H1 (cell line): ENCODE results near the gene DMRT1. TPM values are rescaled to one million over a fixed set of nuclear protein-coding genes. Genes with fewer than 3 reads are reported as not detected.

Experiments used
- CTCF ChIA-PET: fragments of 300-600 bp; sonication (Branson Sonifier 250); formaldehyde crosslinking; loops from one replicate; lab custom pipeline; 2021; ENCODE audit not compliant: partially characterized antibody; lab: Charles Lee
- POLR2A ChIA-PET: fragments of 300-600 bp; sonication (Branson Sonifier 250); formaldehyde crosslinking; loops from one replicate; lab custom pipeline; 2021; ENCODE audit warnings: inconsistent platforms; ENCODE audit not compliant: partially characterized antibody; lab: Charles Lee
- DNase-seq, 2 experiments: peaks; one replicate each; pipeline versions ENCODE4 v3.0.0 to v3.0.0-alpha.2; 2010 to 2022; ENCODE audit warnings: low spot score in 2 of 2, low read depth in 1 of 2, mixed read lengths in 1 of 2
- FAIRE-seq: peaks from 2 replicates; lab custom pipeline; 2011; peaks lifted over from hg19 to GRCh38; lab: Jason Lieb, UNC
- H2AFZ ChIP-seq: 2 replicates; pipeline ENCODE4 v1.8.1; 2012; ENCODE audit warnings: low read length, inconsistent platforms
- H2AK5ac ChIP-seq: 2 replicates; pipeline ENCODE4 v1.6.1; 2013; ENCODE audit warnings: low read depth, low read length
- H2BK120ac ChIP-seq: replicated peaks from 2 replicates; pipeline ENCODE3; 2013; ENCODE audit warnings: low read depth, low read length, inconsistent platforms
- H2BK12ac ChIP-seq: 2 replicates; pipeline ENCODE4 v1.6.1; 2013; ENCODE audit warnings: low read depth, low read length
- H2BK15ac ChIP-seq: 2 replicates; pipeline ENCODE4 v1.6.1; 2013; ENCODE audit warnings: low read length
- H2BK20ac ChIP-seq: 2 replicates; pipeline ENCODE4 v1.6.1; 2013; ENCODE audit warnings: low read length
- H2BK5ac ChIP-seq: 2 replicates; pipeline ENCODE4 v1.6.1; 2013; ENCODE audit warnings: low read depth, low read length
- H3K14ac ChIP-seq: 2 replicates; pipeline ENCODE4 v1.6.1; 2013; ENCODE audit warnings: inconsistent platforms; ENCODE audit not compliant: insufficient read length
- H3K18ac ChIP-seq: 2 replicates; pipeline ENCODE4 v1.6.1; 2013; ENCODE audit warnings: low read length; ENCODE audit errors: extremely low read depth
- H3K23ac ChIP-seq: 2 replicates; pipeline ENCODE4 v1.6.1; 2013; ENCODE audit warnings: inconsistent platforms; ENCODE audit not compliant: insufficient read length
- H3K23me2 ChIP-seq: 2 replicates; pipeline ENCODE4 v1.6.1; 2013; ENCODE audit warnings: low read depth, low read length
- H3K27ac ChIP-seq: 2 replicates; pipeline ENCODE4 v1.6.1; 2011; ENCODE audit warnings: low read depth, low read length, inconsistent platforms
- H3K27me3 ChIP-seq, 4 experiments: replicated peaks in 1 of 4; 1 replicate in 1 of 4; 2 replicates in 3 of 4; pipeline versions ENCODE4 v1.6.1 to v1.8.1; 2011 to 2013; ENCODE audit warnings: low read length in 3 of 4, mild to moderate bottlenecking in 3 of 4, inconsistent platforms in 2 of 4, mixed read lengths in 2 of 4, moderate library complexity in 1 of 4; ENCODE audit not compliant: control insufficient read depth in 3 of 4, insufficient read depth in 3 of 4; ENCODE audit errors: extremely low read depth in 1 of 4
- H3K36me3 ChIP-seq, 4 experiments: 2 replicates each; pipeline versions ENCODE4 v1.6.1 to v1.8.1; 2011 to 2013; ENCODE audit warnings: mild to moderate bottlenecking in 4 of 4, low read length in 3 of 4, moderate library complexity in 2 of 4, control low read depth in 1 of 4, inconsistent platforms in 1 of 4; ENCODE audit not compliant: insufficient read depth in 4 of 4, control insufficient read depth in 2 of 4
- H3K4ac ChIP-seq: replicated peaks from 2 replicates; pipeline ENCODE3; 2013; ENCODE audit warnings: low read length, low read depth, mixed read lengths, inconsistent platforms; ENCODE audit not compliant: insufficient read length
- H3K4me1 ChIP-seq, 4 experiments: replicated peaks in 1 of 4; 1 replicate in 1 of 4; 2 replicates in 3 of 4; pipeline versions ENCODE4 v1.6.1 to v1.8.1; 2011 to 2013; ENCODE audit warnings: low read length in 3 of 4, inconsistent platforms in 2 of 4, mixed read lengths in 1 of 4; ENCODE audit not compliant: insufficient read depth in 4 of 4, control insufficient read depth in 3 of 4
- H3K4me2 ChIP-seq, 2 experiments: 2 replicates each; pipeline versions ENCODE4 v1.6.1 to v1.8.1; 2011 to 2013; ENCODE audit warnings: low read depth in 2 of 2, low read length in 2 of 2, control low read depth in 1 of 2, inconsistent platforms in 1 of 2, mild to moderate bottlenecking in 1 of 2; ENCODE audit not compliant: insufficient read depth in 1 of 2
- H3K4me3 ChIP-seq, 4 experiments: fragments of 200-600, 300-600 bp in 1 of 4; sonication (generic), shearing (Covaris generic), sonication (Bioruptor Twin) in 1 of 4; 2 replicates each; pipeline versions ENCODE4 v1.5.1 to v1.8.1; 2011 to 2016; ENCODE audit warnings: low read length in 4 of 4, low read depth in 3 of 4, control low read depth in 2 of 4, inconsistent platforms in 2 of 4, mild to moderate bottlenecking in 2 of 4, mixed read lengths in 1 of 4, moderate library complexity in 1 of 4; ENCODE audit not compliant: insufficient read depth in 2 of 4; ENCODE audit errors: extremely low read depth in 1 of 4
- H3K56ac ChIP-seq: replicated peaks from 2 replicates; pipeline ENCODE3; 2013; ENCODE audit warnings: low read depth, mild to moderate bottlenecking, mixed read lengths, low read length, inconsistent platforms; ENCODE audit not compliant: insufficient read length
- H3K79me1 ChIP-seq: 2 replicates; pipeline ENCODE4 v1.6.1; 2013; ENCODE audit warnings: low read depth, low read length, control low read depth
- H3K79me2 ChIP-seq, 2 experiments: 2 replicates each; pipeline versions ENCODE4 v1.6.1 to v1.8.1; 2012 to 2013; ENCODE audit warnings: low read length in 2 of 2, mild to moderate bottlenecking in 2 of 2, inconsistent platforms in 1 of 2; ENCODE audit not compliant: insufficient read depth in 2 of 2, control insufficient read depth in 1 of 2
- H3K9ac ChIP-seq, 4 experiments: replicated peaks in 1 of 4; 1 replicate in 1 of 4; 2 replicates in 3 of 4; pipeline versions ENCODE4 v1.6.1 to v1.8.1; 2011 to 2013; ENCODE audit warnings: low read depth in 3 of 4, low read length in 3 of 4, control low read depth in 2 of 4, mild to moderate bottlenecking in 2 of 4, moderate library complexity in 2 of 4, inconsistent platforms in 1 of 4; ENCODE audit errors: extremely low read depth in 1 of 4
- H3K9me3 ChIP-seq, 2 experiments: 2 replicates each; pipeline versions ENCODE4 v1.6.1 to v1.8.1; 2012 to 2013; ENCODE audit warnings: mild to moderate bottlenecking in 2 of 2, moderate library complexity in 2 of 2, control low read depth in 1 of 2, inconsistent platforms in 1 of 2, low read depth in 1 of 2, low read length in 1 of 2, mixed read lengths in 1 of 2; ENCODE audit not compliant: insufficient read depth in 2 of 2
- H4K20me1 ChIP-seq, 2 experiments: replicated peaks in 1 of 2; 2 replicates each; pipeline versions ENCODE3 to v1.8.1; 2011 to 2013; ENCODE audit warnings: inconsistent platforms in 2 of 2, low read length in 2 of 2, mild to moderate bottlenecking in 1 of 2; ENCODE audit not compliant: insufficient read depth in 2 of 2, control insufficient read depth in 1 of 2
- H4K5ac ChIP-seq: 2 replicates; pipeline ENCODE4 v1.6.1; 2013; ENCODE audit warnings: low read length, low read depth, mixed read lengths, inconsistent platforms; ENCODE audit not compliant: insufficient read length
- H4K8ac ChIP-seq: 2 replicates; pipeline ENCODE4 v1.8.0; 2013; ENCODE audit warnings: mild to moderate bottlenecking, moderate library complexity, low read length, inconsistent platforms; ENCODE audit not compliant: insufficient read depth; ENCODE audit errors: extremely low read depth
- H4K91ac ChIP-seq: replicated peaks from 2 replicates; pipeline ENCODE3; 2013; ENCODE audit warnings: low read length, mixed read lengths, inconsistent platforms; ENCODE audit not compliant: insufficient read length
- NANOG ChIP-seq: IDR thresholded peaks from 2 replicates; pipeline ENCODE4 v1.6.1; 2011; ENCODE audit warnings: low read length, low read depth, mild to moderate bottlenecking, inconsistent platforms; ENCODE audit not compliant: insufficient read depth, poor library complexity, severe bottlenecking
- POLR2A ChIP-seq, 2 experiments: IDR thresholded peaks; 1 replicate in 1 of 2; 2 replicates in 1 of 2; pipeline ENCODE4 v1.6.1; 2011; ENCODE audit warnings: low read depth in 2 of 2, low read length in 2 of 2, mild to moderate bottlenecking in 2 of 2; ENCODE audit errors: control extremely low read depth in 1 of 2
- POU5F1 ChIP-seq: IDR thresholded peaks from 2 replicates; pipeline ENCODE4 v1.6.1; 2011; ENCODE audit warnings: low read depth, mild to moderate bottlenecking, low read length, moderate library complexity
- SP1 ChIP-seq: IDR thresholded peaks from 2 replicates; pipeline ENCODE4 v1.6.1; 2011; ENCODE audit warnings: low read depth, low read length
- WGBS, 2 experiments: shearing (Covaris generic) in 1 of 2; methylation state at CpG; one replicate each; pipeline versions ENCODE4 v1.1.6 to v1.1.7; 2013 to 2015; ENCODE audit warnings: low lambda C conversion rate in 2 of 2, mixed read lengths in 2 of 2, inconsistent platforms in 1 of 2, low coverage in 1 of 2, missing lambda C conversion rate in 1 of 2; ENCODE audit not compliant: insufficient replicate concordance in 2 of 2, insufficient coverage in 1 of 2, insufficient read length in 1 of 2; ENCODE audit errors: extremely low coverage in 1 of 2, missing lambda C conversion rate in 1 of 2; 5-methylcytosine and 5-hydroxymethylcytosine counted together
- polyA plus RNA-seq, 7 experiments: library from polyadenylated mRNA; depleted of rRNA in 3 of 7; stranded (reverse) in 5 of 7; unstranded in 2 of 7; fragments of >200 nt in 5 of 7; fragments of 200-250 nt in 2 of 7; gene quantifications; 1 replicate in 5 of 7; 2 replicates in 1 of 7; 4 replicates in 1 of 7; pipeline versions ENCODE4 v1.2.1 to v1.2.3, GENCODE V29; 2011 to 2013; ENCODE audit warnings: missing spikeins in 2 of 7, mixed read lengths in 2 of 7
- total RNA-seq: library from RNA; stranded (reverse); fragmentation: NEBNext Ultra II Directional; extraction: Animal tissue kit (Norgen Biotek cat#: 25700); gene quantifications from 2 replicates; pipeline ENCODE4 v1.2.1, GENCODE V29; 2021
- TF ChIP-seq, protein P1 (sequence below): IDR thresholded peaks from 2 replicates; pipeline ENCODE4 v1.6.1; 2012; ENCODE audit warnings: low read length, inconsistent platforms

DMRT1 gene
- total and polyA plus RNA-seq, 2 of the 8 experiments (the other 6 are each of a cell fraction or from before 2014, with no cell fraction given), result 0.15 TPM; not detected in 1

DNA sequence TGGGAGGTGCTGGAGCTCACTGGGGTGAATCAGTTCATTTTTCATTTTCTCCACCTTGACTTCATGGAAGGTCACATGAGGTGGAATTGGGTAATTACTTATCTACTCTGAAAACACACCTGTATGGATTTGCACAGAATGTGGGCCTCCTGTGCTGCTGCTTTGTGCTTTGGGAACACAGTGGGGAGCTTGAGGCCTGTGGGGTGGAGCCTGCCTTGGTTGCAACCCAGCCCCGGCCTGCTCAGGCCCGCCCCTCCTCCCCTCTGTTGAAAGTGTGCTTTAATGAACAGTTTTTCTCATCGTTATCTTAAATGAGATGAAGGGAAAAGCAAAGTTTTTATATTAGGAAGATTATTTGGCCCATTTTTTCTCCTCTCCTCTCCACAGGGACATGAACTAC lies 106.5 kb downstream of the DMRT1 start:
- Histone ChIP-seq H2AK5ac (no peak overlapping the region), H2BK15ac (no peak overlapping the region), H4K5ac (no peak overlapping the region), H4K8ac (no peak overlapping the region), H3K4me3 (no peak overlapping the region), H3K4me2 (no peak overlapping the region), H2BK20ac (no peak overlapping the region), H3K4ac (no peak overlapping the region), H3K56ac (no peak overlapping the region), H3K79me2 (no peaks in the 10 kb centered on the region), H3K27ac (no peak overlapping the region), H3K23ac (no peak overlapping the region), H3K9me3 (no peaks in the 10 kb centered on the region), H2AFZ (0 out of 2 replicates have a peak overlapping the region, but pooled peaks have one; percentile 64), H2BK12ac (no peak overlapping the region), H3K23me2 (no peaks in the 10 kb centered on the region), H3K79me1 (no peaks in the 10 kb centered on the region)
- POLR2A ChIA-PET, result no interaction called here
- CTCF ChIA-PET, result interaction anchor here (0.7 to 9.3 kb wide), 14 partner anchors 11 to 62 kb away, joined by 3 to 97 read pairs (median 4); no protein-coding TSS in a partner anchor
- FAIRE-seq, result no peak
- TF ChIP-seq POLR2A (IDR thresholded peaks at IDR 0.05; ENCODE audit: control extremely low read depth in 1 of 2, low read depth in 2 of 2, low read length in 2 of 2) (no peak), SP1 (no peak), NANOG (no peak), POU5F1 (no peak)
- TF ChIP-seq, protein P1, sequence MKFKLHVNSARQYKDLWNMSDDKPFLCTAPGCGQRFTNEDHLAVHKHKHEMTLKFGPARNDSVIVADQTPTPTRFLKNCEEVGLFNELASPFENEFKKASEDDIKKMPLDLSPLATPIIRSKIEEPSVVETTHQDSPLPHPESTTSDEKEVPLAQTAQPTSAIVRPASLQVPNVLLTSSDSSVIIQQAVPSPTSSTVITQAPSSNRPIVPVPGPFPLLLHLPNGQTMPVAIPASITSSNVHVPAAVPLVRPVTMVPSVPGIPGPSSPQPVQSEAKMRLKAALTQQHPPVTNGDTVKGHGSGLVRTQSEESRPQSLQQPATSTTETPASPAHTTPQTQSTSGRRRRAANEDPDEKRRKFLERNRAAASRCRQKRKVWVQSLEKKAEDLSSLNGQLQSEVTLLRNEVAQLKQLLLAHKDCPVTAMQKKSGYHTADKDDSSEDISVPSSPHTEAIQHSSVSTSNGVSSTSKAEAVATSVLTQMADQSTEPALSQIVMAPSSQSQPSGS, result no peak
- TF ChIP-seq, all 59 proteins: peak for 0
- Histone ChIP-seq H4K91ac (no peak overlapping the region), H3K27me3 (no peaks in the 10 kb centered on the region), H4K20me1 (no peaks in the 10 kb centered on the region), H2BK5ac (no peak overlapping the region), H3K9ac (no peak overlapping the region), H3K18ac (no peak overlapping the region), H3K14ac (no peak overlapping the region), H3K4me1 (peaks cover 0 to 2% (median 0%) of the 10 kb centered on the region in 4 experiments; a peak in 1 of 7 replicates), H3K36me3 (no peaks in the 10 kb centered on the region), H2BK120ac (no peak overlapping the region)
- no peak for DNase-seq
- 60% methylated on average over 3 of the region's 3 CpGs; no CpG with 5 or more reads in 1 of the 2 experiments for WGBS, 2 experiments
